H1 (cell line): ENCODE data around the gene GOLGA8F.
"Not testable (repeated sequence)": the region's sequence is repeated elsewhere in the genome, so short reads cannot be mapped to it uniquely, and the experiment has no call there.

Experiments
- CTCF ChIP-seq, 3 experiments: IDR thresholded peaks; 1 replicate in 2 of 3; 2 replicates in 1 of 3; pipeline versions ENCODE4 v1.5.1 to v1.6.1; 2011; ENCODE audit warnings: low read length in 3 of 3, mild to moderate bottlenecking in 3 of 3, inconsistent platforms in 2 of 3, low read depth in 1 of 3, moderate library complexity in 1 of 3; ENCODE audit not compliant: insufficient read depth in 1 of 3; ENCODE audit errors: control extremely low read depth in 1 of 3
- GABPA ChIP-seq: IDR thresholded peaks from 2 replicates; pipeline ENCODE4 v1.6.1; 2011; ENCODE audit warnings: mild to moderate bottlenecking, low read length, moderate library complexity, borderline replicate concordance; ENCODE audit not compliant: insufficient read depth
- PHF8 ChIP-seq: fragments of 200-600 bp; sonication (generic); conservative IDR thresholded peaks from 2 replicates; pipeline ENCODE4 v1.7.1; 2012; ENCODE audit warnings: low read depth, mild to moderate bottlenecking, inconsistent platforms, low read length, moderate library complexity
- POLR2A ChIP-seq, 2 experiments: IDR thresholded peaks; 1 replicate in 1 of 2; 2 replicates in 1 of 2; pipeline ENCODE4 v1.6.1; 2011; ENCODE audit warnings: low read depth in 2 of 2, low read length in 2 of 2, mild to moderate bottlenecking in 2 of 2; ENCODE audit errors: control extremely low read depth in 1 of 2
- RAD21 ChIP-seq, 2 experiments: IDR thresholded peaks in 1 of 2; conservative IDR thresholded peaks in 1 of 2; 2 replicates each; pipeline ENCODE4 v1.6.1; 2011; ENCODE audit warnings: low read depth in 2 of 2, low read length in 2 of 2, improper control_type of control experiment in 1 of 2, inconsistent platforms in 1 of 2, mild to moderate bottlenecking in 1 of 2, moderate library complexity in 1 of 2
- RFX5 ChIP-seq: IDR thresholded peaks from 2 replicates; pipeline ENCODE4 v1.6.1; 2011; ENCODE audit warnings: low read depth, low read length, improper control_type of control experiment, borderline replicate concordance
- SP1 ChIP-seq: IDR thresholded peaks from 2 replicates; pipeline ENCODE4 v1.6.1; 2011; ENCODE audit warnings: low read depth, low read length
- ZNF274 ChIP-seq: IDR thresholded peaks from 2 replicates; pipeline ENCODE4 v1.7.0; 2012; ENCODE audit warnings: low read length, borderline replicate concordance; ENCODE audit errors: extremely low read depth

GRCh38 chr15:28380053-28380452 lies 1.6 kb downstream of the GOLGA8F start:
- TF ChIP-seq POLR2A (IDR thresholded peaks at IDR 0.05; ENCODE audit: control extremely low read depth in 1 of 2, low read depth in 2 of 2, low read length in 2 of 2); GABPA; CTCF (IDR thresholded peaks at IDR 0.05; ENCODE audit: control extremely low read depth in 1 of 3, insufficient read depth in 1 of 3, low read depth in 1 of 3, low read length in 3 of 3); RAD21 (IDR thresholded peaks at IDR 0.05 in 1 of 2, conservative IDR thresholded peaks at IDR 0.05 in 1 of 2; ENCODE audit: low read depth in 2 of 2, low read length in 2 of 2); ZNF274; RFX5; PHF8; SP1: not testable (repeated sequence)
